ENCODE measurements around the gene ASH1L. TPM values are rescaled to one million over a fixed set of nuclear protein-coding genes. Genes with fewer than 3 reads are reported as not detected.
"Not testable (repeated sequence)": the region's sequence is repeated elsewhere in the genome, so short reads cannot be mapped to it uniquely, and the experiment has no call there.

Gene ASH1L
- total RNA-seq, 4 donors from 2014 or later, result 58.3 to 101 (median 73.8) TPM

DNA sequence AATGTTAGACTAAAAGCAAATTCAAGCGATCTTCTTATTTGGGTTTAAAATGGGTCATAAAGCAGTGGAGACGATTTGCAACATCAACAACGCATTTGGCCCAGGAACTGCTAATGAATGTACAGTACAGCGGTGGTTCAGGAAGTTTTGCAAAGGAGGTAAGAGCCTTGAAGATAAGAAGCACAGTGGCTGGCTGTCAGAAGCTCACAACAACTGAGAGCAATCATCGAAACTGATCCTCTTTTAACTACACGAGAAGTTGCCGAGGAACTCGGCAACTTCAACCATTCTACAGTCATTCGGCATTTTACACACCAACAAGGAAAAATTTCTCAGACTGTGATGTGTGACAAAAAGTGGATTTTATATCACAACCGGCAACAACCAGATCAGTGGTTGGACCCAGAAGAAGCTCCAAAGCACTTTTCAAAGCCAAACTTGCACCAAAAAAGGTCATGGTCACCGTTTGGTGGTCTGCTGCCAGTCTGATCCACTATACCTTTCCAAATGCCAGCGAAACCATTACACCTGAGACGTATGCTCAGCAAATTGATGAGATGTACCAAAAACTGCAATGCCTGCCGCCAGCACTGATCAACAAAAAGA is 47.9 kb downstream of the ASH1L start:
- TF ChIP-seq, protein P1, sequence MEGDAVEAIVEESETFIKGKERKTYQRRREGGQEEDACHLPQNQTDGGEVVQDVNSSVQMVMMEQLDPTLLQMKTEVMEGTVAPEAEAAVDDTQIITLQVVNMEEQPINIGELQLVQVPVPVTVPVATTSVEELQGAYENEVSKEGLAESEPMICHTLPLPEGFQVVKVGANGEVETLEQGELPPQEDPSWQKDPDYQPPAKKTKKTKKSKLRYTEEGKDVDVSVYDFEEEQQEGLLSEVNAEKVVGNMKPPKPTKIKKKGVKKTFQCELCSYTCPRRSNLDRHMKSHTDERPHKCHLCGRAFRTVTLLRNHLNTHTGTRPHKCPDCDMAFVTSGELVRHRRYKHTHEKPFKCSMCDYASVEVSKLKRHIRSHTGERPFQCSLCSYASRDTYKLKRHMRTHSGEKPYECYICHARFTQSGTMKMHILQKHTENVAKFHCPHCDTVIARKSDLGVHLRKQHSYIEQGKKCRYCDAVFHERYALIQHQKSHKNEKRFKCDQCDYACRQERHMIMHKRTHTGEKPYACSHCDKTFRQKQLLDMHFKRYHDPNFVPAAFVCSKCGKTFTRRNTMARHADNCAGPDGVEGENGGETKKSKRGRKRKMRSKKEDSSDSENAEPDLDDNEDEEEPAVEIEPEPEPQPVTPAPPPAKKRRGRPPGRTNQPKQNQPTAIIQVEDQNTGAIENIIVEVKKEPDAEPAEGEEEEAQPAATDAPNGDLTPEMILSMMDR (IDR thresholded peaks at IDR 0.05), result no peak
- no peak for TF ChIP-seq POLR2A (IDR thresholded peaks at IDR 0.05)
- H3K9me3 ChIP-seq, result no peaks in the 10 kb centered on the region
- H3K36me3 ChIP-seq, result peaks cover 0 to 17% (median 0%) of the 10 kb centered on the region in 3 donors
- no peak overlapping the region for H3K4me3 ChIP-seq
- DNase-seq, result no peak
- H3K4me1 ChIP-seq, result peaks cover 0 to 7% (median 0%) of the 10 kb centered on the region in 4 donors
- H3K27me3 ChIP-seq, result no peaks in the 10 kb centered on the region
- H3K27ac ChIP-seq, result no peak overlapping the region

DNA sequence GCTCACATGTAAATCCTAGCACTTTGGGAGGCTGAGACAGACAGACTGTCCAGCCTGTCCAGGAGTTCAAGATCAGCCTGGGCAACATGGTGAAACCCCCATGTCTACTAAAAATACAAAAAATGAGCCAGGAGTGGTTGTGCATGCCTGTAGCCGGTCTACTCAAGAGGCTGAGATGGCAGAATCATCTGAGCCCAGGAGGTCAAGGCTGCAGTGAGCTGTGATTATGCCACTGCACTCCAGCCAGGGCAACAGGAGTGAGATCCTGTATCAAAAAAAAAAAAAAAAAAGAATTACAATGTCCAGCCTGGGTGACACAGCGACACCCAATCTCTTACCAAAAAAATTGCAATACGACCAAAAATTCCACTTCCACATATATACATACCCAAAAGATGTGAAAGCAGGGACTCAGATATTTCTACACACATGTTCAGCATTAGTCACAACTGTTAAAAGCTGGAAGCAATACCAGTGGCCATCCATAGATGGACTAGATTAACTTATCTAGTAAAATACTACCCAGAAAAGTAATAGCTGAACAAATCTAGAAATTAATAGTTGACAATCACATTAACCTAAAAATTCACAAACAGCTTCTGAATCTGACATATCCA is 49.2 kb downstream of the ASH1L start:
- Histone ChIP-seq H3K27ac (no peak overlapping the region), H3K9me3 (no peaks in the 10 kb centered on the region), H3K4me1 (peaks cover 0 to 7% (median 0%) of the 10 kb centered on the region in 4 donors), H3K27me3 (no peaks in the 10 kb centered on the region), H3K4me3 (no peak overlapping the region), H3K36me3 (peaks cover 0 to 10% (median 0%) of the 10 kb centered on the region in 3 donors)
- TF ChIP-seq POLR2A (IDR thresholded peaks at IDR 0.05), result no peak
- TF ChIP-seq, protein P1 (IDR thresholded peaks at IDR 0.05), result peak in 1 of 6 experiments; percentile 7
- DNase-seq, result no peak

DNA sequence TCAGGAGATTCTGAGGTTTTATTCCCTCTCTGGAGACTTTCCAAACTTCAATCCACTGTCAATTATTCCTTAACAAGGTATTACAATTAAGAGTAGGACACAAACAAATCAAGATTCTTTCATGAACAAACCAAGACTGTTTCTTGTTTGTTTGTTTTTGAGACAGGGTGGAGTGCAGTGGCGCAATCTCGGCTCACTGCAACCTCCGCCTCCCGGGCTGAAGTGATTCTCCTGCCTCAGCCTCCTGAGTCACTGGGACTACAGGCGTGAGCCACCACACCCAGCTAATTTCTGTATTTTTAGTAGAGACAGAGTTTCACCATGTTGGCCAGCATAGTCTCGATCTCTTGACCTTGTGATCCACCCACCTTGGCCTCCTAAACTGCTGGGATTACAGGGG is 51.2 kb downstream of the ASH1L start:
- H3K27ac ChIP-seq, H3K4me3 ChIP-seq, H3K27me3 ChIP-seq, DNase-seq, H3K9me3 ChIP-seq, H3K4me1 ChIP-seq, H3K36me3 ChIP-seq: not testable (repeated sequence)

DNA sequence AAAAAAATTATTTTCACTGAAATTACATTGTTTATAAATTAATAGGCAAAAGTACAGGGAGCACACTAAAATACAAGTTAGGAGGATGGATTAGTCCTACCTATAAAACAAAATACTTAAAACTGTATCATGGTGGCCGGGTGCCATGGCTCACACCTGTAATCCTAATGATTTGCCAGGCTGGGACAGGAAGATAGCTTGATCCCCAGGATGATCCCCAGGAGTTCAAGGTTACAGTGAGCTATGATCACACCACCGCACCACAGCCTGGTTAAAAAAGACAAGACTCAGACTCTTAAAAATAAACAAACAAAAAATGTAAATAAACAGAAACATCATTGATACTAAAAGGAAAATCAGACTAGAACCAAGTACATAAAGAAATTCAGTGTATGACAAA is 53.5 kb downstream of the ASH1L start:
- peaks cover 0 to 11% (median 5%) of the 10 kb centered on the region in 4 donors for H3K4me1 ChIP-seq
- peaks cover 0 to 10% (median 0%) of the 10 kb centered on the region in 3 donors for H3K36me3 ChIP-seq
- H3K9me3 ChIP-seq, result no peaks in the 10 kb centered on the region
- H3K4me3 ChIP-seq, result no peak overlapping the region
- no peaks in the 10 kb centered on the region for H3K27me3 ChIP-seq
- DNase-seq, result no peak
- TF ChIP-seq, protein P1 (IDR thresholded peaks at IDR 0.05), result no peak
- no peak for TF ChIP-seq POLR2A (IDR thresholded peaks at IDR 0.05)
- no peak overlapping the region for H3K27ac ChIP-seq

DNA sequence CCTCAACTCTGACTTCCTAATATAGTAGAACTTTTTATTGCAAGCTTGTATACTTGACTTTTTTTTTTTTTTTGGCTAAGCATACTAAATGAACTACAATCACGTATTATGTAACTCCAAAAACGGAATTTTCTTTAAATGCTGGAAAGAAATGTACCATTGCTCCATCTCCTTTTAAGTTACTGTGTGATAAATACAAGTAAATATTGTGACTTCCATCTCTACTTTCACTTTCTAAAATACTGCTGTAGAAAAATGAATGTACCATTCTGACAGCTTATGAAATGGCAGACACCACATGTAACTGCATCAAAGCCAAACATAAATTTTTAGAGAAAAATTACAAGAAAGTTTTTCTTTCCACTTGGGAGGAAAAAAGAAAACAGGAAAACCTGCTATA is 54.7 kb downstream of the ASH1L start:
- Histone ChIP-seq H3K27me3 (no peaks in the 10 kb centered on the region), H3K4me1 (peaks cover 0 to 11% (median 5%) of the 10 kb centered on the region in 4 donors), H3K9me3 (no peaks in the 10 kb centered on the region), H3K36me3 (peaks cover 0 to 10% (median 0%) of the 10 kb centered on the region in 3 donors), H3K4me3 (no peak overlapping the region), H3K27ac (no peak overlapping the region)
- TF ChIP-seq, protein P1 (IDR thresholded peaks at IDR 0.05), result no peak
- TF ChIP-seq POLR2A (IDR thresholded peaks at IDR 0.05), result no peak
- no peak for DNase-seq

DNA sequence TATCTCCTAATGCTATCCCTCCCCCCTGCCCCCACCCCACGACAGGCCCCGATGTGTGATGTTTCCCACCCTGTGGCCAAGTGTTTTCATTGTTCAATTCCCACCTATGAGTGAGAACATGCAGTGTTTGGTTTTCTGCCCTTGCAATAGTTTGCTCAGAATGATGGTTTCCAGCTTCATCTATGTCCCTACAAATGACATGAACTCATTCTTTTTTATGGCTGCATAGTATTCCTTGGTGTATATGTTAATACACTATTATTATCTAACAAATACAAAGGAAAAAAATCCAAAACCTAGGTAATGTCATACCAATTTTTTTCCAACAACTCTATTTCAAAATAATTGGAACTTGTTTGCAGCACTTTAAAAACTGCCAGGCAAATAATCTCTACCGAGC is 56.6 kb downstream of the ASH1L start:
- H3K4me3 ChIP-seq, H3K36me3 ChIP-seq, DNase-seq, H3K9me3 ChIP-seq, H3K27me3 ChIP-seq, H3K4me1 ChIP-seq, H3K27ac ChIP-seq: not testable (repeated sequence)

All from Peyer's patch (tissue), 4 donors.